ENCODE measurements around the gene CCDC112.

DNA sequence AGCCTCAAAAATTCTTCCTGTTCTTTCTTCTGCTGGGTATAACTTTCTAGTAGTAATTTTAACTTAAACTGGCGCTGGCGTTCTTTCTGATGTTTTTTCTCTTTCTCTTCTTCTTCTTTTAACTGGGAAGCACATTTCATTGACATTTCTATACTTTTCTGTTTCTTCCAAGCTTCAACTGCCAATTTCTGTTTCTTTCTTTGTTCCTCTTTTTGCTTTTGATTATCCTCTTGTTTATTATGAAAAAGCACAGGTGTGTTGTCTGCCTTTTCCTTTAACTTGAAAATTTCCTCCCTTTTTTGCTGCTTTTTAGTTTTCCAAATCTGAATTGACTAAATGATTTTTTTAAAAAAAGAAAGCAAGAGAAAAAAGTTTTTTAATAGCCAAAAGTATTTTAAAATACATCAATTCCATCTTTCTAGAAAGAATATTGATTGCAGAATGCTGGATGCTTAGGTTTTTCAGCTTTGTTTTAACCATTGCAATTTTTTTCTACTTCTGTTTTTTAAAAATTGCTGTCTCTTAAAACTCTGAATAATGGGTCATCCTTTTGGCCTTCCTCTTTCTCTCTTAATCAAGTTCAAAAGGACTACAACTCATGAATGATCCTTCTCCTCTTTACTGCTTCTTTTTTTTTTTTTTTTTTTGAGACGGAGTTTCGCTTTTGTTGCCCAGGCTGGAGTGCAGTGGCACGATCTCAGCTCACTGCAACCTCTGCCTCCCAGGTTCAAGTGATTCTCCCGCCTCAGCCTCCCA is 25.0 kb downstream of the CCDC112 start:
- TF ChIP-seq GATA2 (IDR thresholded peaks at IDR 0.05; ENCODE audit: low read depth, low read length), result no peak
- no peak for TF ChIP-seq GATA3 (IDR thresholded peaks at IDR 0.05; ENCODE audit: low read depth, low read length)

All from SH-SY5Y (cell line).